ENCODE measurements around the gene NCAPG2. TPM values are rescaled to one million over a fixed set of nuclear protein-coding genes. Genes with fewer than 3 reads are reported as not detected.
A peak's percentile ranks its signal among the peaks of the same experiment; 100 is the strongest.
"Not testable (repeated sequence)": the region's sequence is repeated elsewhere in the genome, so short reads cannot be mapped to it uniquely, and the experiment has no call there.

The NCAPG2 gene
- total and polyA plus RNA-seq, 2 experiments from 2014 or later, result 10.8 to 14.0 TPM

DNA sequence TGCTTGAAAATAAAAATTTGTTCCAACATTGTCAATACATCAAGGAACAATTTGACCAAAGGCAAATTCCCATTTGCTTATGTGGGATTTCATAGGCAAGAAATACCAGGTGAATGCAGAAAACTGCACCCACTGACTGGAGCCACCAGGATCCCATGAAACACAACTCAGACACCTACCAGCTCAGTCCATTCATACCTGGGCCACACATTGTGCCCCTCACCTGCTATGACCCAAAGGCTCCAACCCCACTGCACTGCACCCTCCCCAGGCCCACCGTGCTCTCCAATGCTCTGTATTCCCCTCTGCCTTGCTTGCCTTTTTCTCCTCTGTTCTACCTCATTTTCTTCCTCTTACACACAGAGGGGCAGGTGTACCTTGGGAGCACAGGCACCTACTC lies 5.3 kb downstream of the NCAPG2 start:
- Histone ChIP-seq H3K27ac (no peak overlapping the region), H3K36me3 (no peaks in the 10 kb centered on the region), H3K4me1 (ENCODE audit: low read depth) (no peaks in the 10 kb centered on the region), H3K27me3 (no peaks in the 10 kb centered on the region), H3K9me3 (ENCODE audit: low read depth) (no peaks in the 10 kb centered on the region), H3K4me3 (no peak overlapping the region)
- no peak for DNase-seq (ENCODE audit: low read depth in 1 of 2, low spot score in 1 of 2)
- no peak for TF ChIP-seq CTCF (IDR thresholded peaks at IDR 0.05; ENCODE audit: low read depth, low read length)

DNA sequence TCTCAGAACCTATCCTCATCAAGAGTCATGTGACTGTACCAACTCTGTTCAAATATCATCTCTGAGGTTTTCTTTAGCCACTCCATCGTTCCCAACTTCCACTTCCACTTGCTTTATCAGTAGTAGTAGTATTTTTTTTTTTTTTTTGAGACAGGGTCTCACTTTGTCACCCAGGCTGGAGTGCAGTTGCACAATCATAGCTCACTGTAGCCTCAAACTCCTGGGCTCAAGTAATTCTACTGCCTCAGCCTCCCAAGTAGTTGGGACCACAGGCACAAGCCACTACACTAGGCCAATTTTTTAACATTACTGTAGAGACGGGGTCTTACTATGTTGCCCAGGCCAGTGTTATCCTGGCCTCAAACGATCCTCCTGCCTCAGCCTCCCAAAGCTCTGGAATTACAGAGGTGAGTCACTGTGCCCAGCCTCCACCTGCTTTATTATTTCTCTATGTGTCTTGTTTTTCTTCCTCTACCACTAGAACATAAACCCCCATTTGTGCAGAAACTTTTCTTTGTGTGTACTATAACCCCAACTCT lies 5.9 kb downstream of the NCAPG2 start:
- Histone ChIP-seq H3K4me1 (ENCODE audit: low read depth) (no peaks in the 10 kb centered on the region), H3K9me3 (ENCODE audit: low read depth) (no peaks in the 10 kb centered on the region), H3K4me3 (no peak overlapping the region), H3K36me3 (no peaks in the 10 kb centered on the region), H3K27ac (no peak overlapping the region), H3K27me3 (no peaks in the 10 kb centered on the region)
- no peak for TF ChIP-seq CTCF (IDR thresholded peaks at IDR 0.05; ENCODE audit: low read depth, low read length)
- DNase-seq (ENCODE audit: low read depth in 1 of 2, low spot score in 1 of 2), result no peak

GRCh38 chr7:158697597-158697996 lies 7.0 kb downstream of the NCAPG2 start:
- not testable (repeated sequence) for H3K4me1 ChIP-seq (ENCODE audit: low read depth); DNase-seq (ENCODE audit: low read depth in 1 of 2, low spot score in 1 of 2); H3K36me3 ChIP-seq; H3K4me3 ChIP-seq; H3K9me3 ChIP-seq (ENCODE audit: low read depth); H3K27me3 ChIP-seq; H3K27ac ChIP-seq

DNA sequence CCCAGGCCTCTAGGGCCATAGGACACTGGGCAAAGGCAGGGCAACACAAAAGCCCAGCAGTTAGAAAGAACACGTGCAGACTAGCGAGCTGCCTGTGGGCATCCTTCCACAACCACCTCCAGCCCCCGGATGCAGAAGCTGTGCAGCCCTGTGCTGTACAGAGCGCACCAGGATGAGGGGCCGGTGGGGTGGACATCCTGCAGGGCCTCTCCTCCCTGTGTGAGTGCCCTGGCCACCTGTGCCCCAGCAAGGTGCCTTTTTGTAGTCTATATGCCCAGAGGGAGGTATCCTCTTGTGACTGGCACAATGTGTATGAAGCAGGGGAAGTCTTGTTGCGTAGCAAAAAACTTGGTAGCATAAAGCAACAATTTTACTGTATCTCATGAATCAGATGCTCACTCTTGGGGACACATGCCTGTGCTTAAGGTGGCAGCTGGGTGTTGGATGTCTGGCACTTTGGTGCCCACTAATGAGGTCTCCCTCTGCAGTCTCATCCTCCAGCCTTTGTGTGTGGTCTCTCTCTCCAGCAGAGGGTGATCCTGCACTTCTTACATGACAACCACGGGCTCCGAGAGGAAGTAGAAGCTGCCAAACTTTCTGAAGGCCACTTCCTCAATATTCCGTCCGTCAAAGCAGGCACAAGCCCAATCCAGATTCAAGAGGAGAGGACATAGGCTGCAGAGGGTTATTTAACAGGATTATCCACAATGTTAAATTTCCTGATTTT lies 8.7 kb downstream of the NCAPG2 start:
- peak; percentile 82 for TF ChIP-seq CTCF (IDR thresholded peaks at IDR 0.05; ENCODE audit: low read depth, low read length)
- H3K27me3 ChIP-seq, result no peaks in the 10 kb centered on the region
- no peaks in the 10 kb centered on the region for H3K9me3 ChIP-seq (ENCODE audit: low read depth)
- no peaks in the 10 kb centered on the region for H3K4me1 ChIP-seq (ENCODE audit: low read depth)
- no peak overlapping the region for H3K27ac ChIP-seq
- DNase-seq (ENCODE audit: low read depth in 1 of 2, low spot score in 1 of 2), result peak; percentile 51 to 92
- no peak overlapping the region for H3K4me3 ChIP-seq
- no peaks in the 10 kb centered on the region for H3K36me3 ChIP-seq

DNA sequence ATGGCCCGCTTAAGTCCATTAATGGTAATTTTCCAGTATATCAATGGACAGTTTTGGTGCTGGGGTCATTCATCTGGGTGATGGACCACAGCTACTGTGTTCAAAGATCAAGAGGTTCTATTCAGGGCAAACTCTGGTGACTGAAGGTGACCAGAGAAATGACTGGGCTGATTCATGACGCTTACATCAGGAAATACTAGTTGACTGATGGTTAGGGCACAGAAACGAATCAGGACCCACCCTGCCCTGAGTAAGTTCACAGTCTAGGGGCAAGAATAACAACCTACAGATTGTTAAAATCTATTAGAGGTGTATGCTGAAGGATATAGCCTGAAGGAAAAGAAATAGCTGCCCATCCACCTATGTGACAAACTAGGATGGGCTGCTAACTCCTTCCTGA lies 9.5 kb downstream of the NCAPG2 start:
- Histone ChIP-seq H3K36me3 (no peaks in the 10 kb centered on the region), H3K4me3 (no peak overlapping the region), H3K9me3 (ENCODE audit: low read depth) (no peaks in the 10 kb centered on the region), H3K27ac (no peak overlapping the region), H3K4me1 (ENCODE audit: low read depth) (no peaks in the 10 kb centered on the region), H3K27me3 (no peaks in the 10 kb centered on the region)
- no peak for TF ChIP-seq CTCF (IDR thresholded peaks at IDR 0.05; ENCODE audit: low read depth, low read length)
- no peak for DNase-seq (ENCODE audit: low read depth in 1 of 2, low spot score in 1 of 2)

DNA sequence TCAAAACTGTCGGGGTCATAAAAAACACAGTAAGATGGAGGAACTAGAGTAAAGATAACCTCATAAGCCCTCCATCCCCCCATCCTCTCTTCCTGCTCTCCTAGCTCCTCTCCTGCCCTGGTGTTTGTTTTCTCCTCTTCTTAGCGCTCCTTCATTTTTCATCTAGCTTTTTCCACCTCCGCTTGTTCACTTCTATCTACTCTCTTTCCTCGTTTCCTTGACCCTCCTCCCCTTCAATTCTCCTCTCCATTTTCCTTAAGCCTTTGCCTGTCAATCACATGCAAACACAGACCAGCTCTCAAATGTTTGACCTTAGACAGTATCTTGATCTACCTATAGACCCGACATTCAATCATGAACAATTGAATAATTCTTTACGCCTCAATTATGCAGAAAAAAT lies 10.0 kb downstream of the NCAPG2 start:
- H3K36me3 ChIP-seq, result no peaks in the 10 kb centered on the region
- no peaks in the 10 kb centered on the region for H3K27me3 ChIP-seq
- no peak for DNase-seq (ENCODE audit: low read depth in 1 of 2, low spot score in 1 of 2)
- H3K27ac ChIP-seq, result no peak overlapping the region
- H3K9me3 ChIP-seq (ENCODE audit: low read depth), result no peaks in the 10 kb centered on the region
- no peaks in the 10 kb centered on the region for H3K4me1 ChIP-seq (ENCODE audit: low read depth)
- H3K4me3 ChIP-seq, result no peak overlapping the region
- TF ChIP-seq CTCF (IDR thresholded peaks at IDR 0.05; ENCODE audit: low read depth, low read length), result no peak

All from cardiac muscle cell (in vitro differentiated cells and primary cell).